ENCODE data around the gene SCARB1.

DNA sequence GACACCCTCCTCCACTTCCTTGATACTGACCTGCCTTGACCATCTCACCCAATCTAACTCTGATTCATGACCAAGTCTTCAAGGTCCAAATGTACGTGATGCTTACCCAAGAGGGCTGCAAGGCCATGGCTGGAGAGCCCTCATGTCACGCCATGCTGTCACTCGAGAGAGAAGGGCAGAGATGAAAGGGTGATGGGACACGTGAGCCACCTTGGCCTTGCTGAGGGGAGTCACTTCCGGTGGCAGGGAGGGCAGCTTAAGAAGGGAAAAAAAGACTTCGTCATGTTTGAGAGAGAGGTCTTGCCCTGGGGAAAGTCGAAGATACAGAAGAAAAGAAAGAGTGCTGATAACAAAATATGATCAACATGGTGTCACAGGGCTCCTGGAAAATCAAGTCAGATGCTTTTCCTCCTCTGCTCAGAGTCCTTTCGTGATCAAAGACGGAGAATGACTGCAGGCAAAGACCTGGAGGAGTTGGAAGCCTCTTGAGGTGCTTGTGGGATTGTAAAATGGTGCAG is 3.3 kb upstream of the SCARB1 start:
- TF ChIP-seq EP300 (IDR thresholded peaks at IDR 0.05; ENCODE audit: borderline replicate concordance) (no peak), CREB1 (IDR thresholded peaks at IDR 0.05; ENCODE audit: low read depth) (no peak)
- TF ChIP-seq, protein P1, sequence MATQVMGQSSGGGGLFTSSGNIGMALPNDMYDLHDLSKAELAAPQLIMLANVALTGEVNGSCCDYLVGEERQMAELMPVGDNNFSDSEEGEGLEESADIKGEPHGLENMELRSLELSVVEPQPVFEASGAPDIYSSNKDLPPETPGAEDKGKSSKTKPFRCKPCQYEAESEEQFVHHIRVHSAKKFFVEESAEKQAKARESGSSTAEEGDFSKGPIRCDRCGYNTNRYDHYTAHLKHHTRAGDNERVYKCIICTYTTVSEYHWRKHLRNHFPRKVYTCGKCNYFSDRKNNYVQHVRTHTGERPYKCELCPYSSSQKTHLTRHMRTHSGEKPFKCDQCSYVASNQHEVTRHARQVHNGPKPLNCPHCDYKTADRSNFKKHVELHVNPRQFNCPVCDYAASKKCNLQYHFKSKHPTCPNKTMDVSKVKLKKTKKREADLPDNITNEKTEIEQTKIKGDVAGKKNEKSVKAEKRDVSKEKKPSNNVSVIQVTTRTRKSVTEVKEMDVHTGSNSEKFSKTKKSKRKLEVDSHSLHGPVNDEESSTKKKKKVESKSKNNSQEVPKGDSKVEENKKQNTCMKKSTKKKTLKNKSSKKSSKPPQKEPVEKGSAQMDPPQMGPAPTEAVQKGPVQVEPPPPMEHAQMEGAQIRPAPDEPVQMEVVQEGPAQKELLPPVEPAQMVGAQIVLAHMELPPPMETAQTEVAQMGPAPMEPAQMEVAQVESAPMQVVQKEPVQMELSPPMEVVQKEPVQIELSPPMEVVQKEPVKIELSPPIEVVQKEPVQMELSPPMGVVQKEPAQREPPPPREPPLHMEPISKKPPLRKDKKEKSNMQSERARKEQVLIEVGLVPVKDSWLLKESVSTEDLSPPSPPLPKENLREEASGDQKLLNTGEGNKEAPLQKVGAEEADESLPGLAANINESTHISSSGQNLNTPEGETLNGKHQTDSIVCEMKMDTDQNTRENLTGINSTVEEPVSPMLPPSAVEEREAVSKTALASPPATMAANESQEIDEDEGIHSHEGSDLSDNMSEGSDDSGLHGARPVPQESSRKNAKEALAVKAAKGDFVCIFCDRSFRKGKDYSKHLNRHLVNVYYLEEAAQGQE (IDR thresholded peaks at IDR 0.05; ENCODE audit: low read depth): no peak
- TF ChIP-seq, protein P2, sequence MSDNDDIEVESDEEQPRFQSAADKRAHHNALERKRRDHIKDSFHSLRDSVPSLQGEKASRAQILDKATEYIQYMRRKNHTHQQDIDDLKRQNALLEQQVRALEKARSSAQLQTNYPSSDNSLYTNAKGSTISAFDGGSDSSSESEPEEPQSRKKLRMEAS (IDR thresholded peaks at IDR 0.05): no peak

Data from Ishikawa (cell line).